Naive thymus-derived CD4-positive, alpha-beta T cell (primary cell): ENCODE data around the gene KCNT1. TPM values are rescaled to one million over a fixed set of nuclear protein-coding genes. Genes with fewer than 3 reads are reported as not detected.

Experiments
- ATAC-seq: fragments of 150-1000 bp; cut with Tn5 transposase; 2 replicates; pipeline ENCODE4 v1.10.0; 2021; ENCODE audit warnings: mild to moderate bottlenecking, moderate library complexity
- CTCF ChIA-PET: fragments of 350-600 bp; sonication (Branson Sonifier 250); formaldehyde crosslinking; loops from one replicate; lab custom pipeline; 2021; ENCODE audit warnings: antibody characterized with exemption; lab: Charles Lee
- POLR2A ChIA-PET: fragments of 350-600 bp; sonication (Branson Sonifier 250); formaldehyde crosslinking; loops from one replicate; lab custom pipeline; 2021; ENCODE audit warnings: antibody characterized with exemption, inconsistent platforms; lab: Charles Lee
- DNase-seq, 9 donors: peaks; one replicate each; pipeline versions ENCODE4 v3.0.0 to v3.0.0-alpha.2; 2020 to 2022; ENCODE audit warnings: mixed read lengths in 1 of 9
- H3K27ac ChIP-seq: one replicate; pipeline ENCODE4 v1.7.0; 2013; ENCODE audit warnings: mild to moderate bottlenecking, low read depth, low read length, moderate library complexity
- H3K27me3 ChIP-seq, 2 donors: one replicate each; pipeline ENCODE4 v1.7.0; 2013; ENCODE audit warnings: low read length in 2 of 2, mild to moderate bottlenecking in 2 of 2, moderate library complexity in 2 of 2; ENCODE audit not compliant: control insufficient read depth in 2 of 2, insufficient read depth in 2 of 2
- H3K36me3 ChIP-seq, 3 experiments: 1 replicate in 2 of 3; 2 replicates in 1 of 3; pipeline ENCODE4 v1.7.0; 2013; ENCODE audit warnings: low read length in 3 of 3, mild to moderate bottlenecking in 3 of 3, moderate library complexity in 1 of 3; ENCODE audit not compliant: insufficient read depth in 3 of 3, control insufficient read depth in 2 of 3
- H3K4me1 ChIP-seq, 2 donors: one replicate each; pipeline ENCODE4 v1.7.0; 2013; ENCODE audit warnings: low read length in 2 of 2, mild to moderate bottlenecking in 2 of 2, moderate library complexity in 1 of 2; ENCODE audit not compliant: control insufficient read depth in 2 of 2, insufficient read depth in 2 of 2
- H3K4me3 ChIP-seq: 2 replicates; pipeline ENCODE4 v1.7.0; 2013; ENCODE audit warnings: mild to moderate bottlenecking, low read length
- H3K9me3 ChIP-seq, 3 experiments: 1 replicate in 2 of 3; 2 replicates in 1 of 3; pipeline ENCODE4 v1.7.0; 2013; ENCODE audit warnings: low read length in 3 of 3; ENCODE audit not compliant: control insufficient read depth in 2 of 3
- H3K27ac Mint-ChIP-seq, 9 donors: one replicate each; pipeline ENCODE4 v1.8.0; 2020 to 2022; ENCODE audit warnings: mixed read lengths in 9 of 9, mild to moderate bottlenecking in 8 of 9, moderate library complexity in 5 of 9, inconsistent platforms in 2 of 9
- H3K27me3 Mint-ChIP-seq, 5 donors: one replicate each; pipeline ENCODE4 v1.8.0; 2021 to 2022; ENCODE audit warnings: mixed read lengths in 5 of 5, mild to moderate bottlenecking in 1 of 5
- H3K36me3 Mint-ChIP-seq, 5 donors: one replicate each; pipeline ENCODE4 v1.8.0; 2020 to 2022; ENCODE audit warnings: mixed read lengths in 5 of 5, mild to moderate bottlenecking in 3 of 5, inconsistent platforms in 1 of 5
- H3K4me1 Mint-ChIP-seq, 7 donors: one replicate each; pipeline ENCODE4 v1.8.0; 2020 to 2022; ENCODE audit warnings: mixed read lengths in 7 of 7, mild to moderate bottlenecking in 3 of 7, inconsistent platforms in 1 of 7
- H3K4me3 Mint-ChIP-seq, 10 donors: one replicate each; pipeline ENCODE4 v1.8.0; 2020 to 2022; ENCODE audit warnings: mild to moderate bottlenecking in 10 of 10, mixed read lengths in 10 of 10, moderate library complexity in 6 of 10, inconsistent platforms in 2 of 10
- H3K9me3 Mint-ChIP-seq, 11 donors: one replicate each; pipeline ENCODE4 v1.8.0; 2020 to 2022; ENCODE audit warnings: mixed read lengths in 11 of 11, mild to moderate bottlenecking in 4 of 11, inconsistent platforms in 1 of 11, moderate library complexity in 1 of 11
- intact Hi-C, 2 donors: fragments of 100-400 bp; cut with micrococcal nuclease; formaldehyde crosslinking; loops; one replicate each; pipeline ENCODE4 v1.15.1; 2023
- polyA plus RNA-seq, 2 donors: library from polyadenylated mRNA; unstranded; fragments of 300-500 nt; fragmentation: Illumina TruSeq; gene quantifications; one replicate each; pipeline ENCODE4 v1.2.3, GENCODE V29; 2021
- total RNA-seq, 6 experiments: library from RNA in 5 of 6; stranded (reverse) in 5 of 6; gene quantifications; 1 replicate in 5 of 6; 2 replicates in 1 of 6; pipeline ENCODE4 v1.2.3 and lab custom pipeline; 2021 to 2026

Gene KCNT1
- total and polyA plus RNA-seq, 7 experiments from 2014 or later, result 0.29 TPM; not detected in 6

GRCh38 chr9:135681161-135681560 is 20.8 kb upstream of the KCNT1 start:
- H3K27me3 ChIP-seq, result no peaks in the 10 kb centered on the region
- H3K27ac ChIP-seq, result no peak overlapping the region
- H3K9me3 ChIP-seq, result no peaks in the 10 kb centered on the region
- CTCF ChIA-PET, result no interaction called here
- Mint-ChIP-seq H3K9me3 (peaks cover 0 to 1% (median 0%) of the 10 kb centered on the region in 11 donors), H3K27ac (no peak overlapping the region), H3K27me3 (peaks cover 0 to 13% (median 5%) of the 10 kb centered on the region in 5 donors), H3K36me3 (no peaks in the 10 kb centered on the region), H3K4me3 (no peak overlapping the region), H3K4me1 (no peaks in the 10 kb centered on the region)
- no peak overlapping the region for H3K4me3 ChIP-seq
- H3K4me1 ChIP-seq, result no peaks in the 10 kb centered on the region
- no peak for DNase-seq
- no peaks in the 10 kb centered on the region for H3K36me3 ChIP-seq
- POLR2A ChIA-PET, result no interaction called here
- ATAC-seq, result no peak
- intact Hi-C loops, result no loop called here

GRCh38 chr9:135683401-135684034 is 18.5 kb upstream of the KCNT1 start:
- no peak overlapping the region for H3K4me3 ChIP-seq
- intact Hi-C loops, result no loop called here
- CTCF ChIA-PET, result no interaction called here
- POLR2A ChIA-PET, result no interaction called here
- DNase-seq (no peak), ATAC-seq (no peak)
- no peaks in the 10 kb centered on the region for H3K4me1 Mint-ChIP-seq
- H3K27ac ChIP-seq, result no peak overlapping the region
- H3K36me3 Mint-ChIP-seq, result no peaks in the 10 kb centered on the region
- no peaks in the 10 kb centered on the region for H3K9me3 Mint-ChIP-seq
- no peak overlapping the region for H3K27ac Mint-ChIP-seq
- no peaks in the 10 kb centered on the region for H3K4me1 ChIP-seq
- no peaks in the 10 kb centered on the region for H3K27me3 ChIP-seq
- no peaks in the 10 kb centered on the region for H3K9me3 ChIP-seq
- no peaks in the 10 kb centered on the region for H3K36me3 ChIP-seq
- peaks cover 0 to 13% (median 5%) of the 10 kb centered on the region in 5 donors for H3K27me3 Mint-ChIP-seq
- no peak overlapping the region for H3K4me3 Mint-ChIP-seq

GRCh38 chr9:135684691-135685090 is 17.3 kb upstream of the KCNT1 start:
- H3K4me1 Mint-ChIP-seq, result no peaks in the 10 kb centered on the region
- DNase-seq (no peak), ATAC-seq (no peak)
- CTCF ChIA-PET, result no interaction called here
- no peaks in the 10 kb centered on the region for H3K36me3 Mint-ChIP-seq
- no peak overlapping the region for H3K27ac ChIP-seq
- intact Hi-C loops, result no loop called here
- no peaks in the 10 kb centered on the region for H3K36me3 ChIP-seq
- H3K27me3 ChIP-seq, result no peaks in the 10 kb centered on the region
- no peaks in the 10 kb centered on the region for H3K9me3 ChIP-seq
- H3K27ac Mint-ChIP-seq, result no peak overlapping the region
- H3K27me3 Mint-ChIP-seq, result peaks cover 0 to 13% (median 5%) of the 10 kb centered on the region in 5 donors
- POLR2A ChIA-PET, result no interaction called here
- no peaks in the 10 kb centered on the region for H3K4me1 ChIP-seq
- no peak overlapping the region for H3K4me3 ChIP-seq
- no peak overlapping the region for H3K4me3 Mint-ChIP-seq
- peaks cover 0 to 2% (median 0%) of the 10 kb centered on the region in 11 donors for H3K9me3 Mint-ChIP-seq

- intact Hi-C loops, result no loop called here
- ChIA-PET POLR2A (no interaction called here), CTCF (no interaction called here)
- no peaks in the 10 kb centered on the region for H3K9me3 ChIP-seq
- Mint-ChIP-seq H3K27ac (no peak overlapping the region), H3K36me3 (no peaks in the 10 kb centered on the region), H3K27me3 (peaks cover 0 to 13% (median 0%) of the 10 kb centered on the region in 5 donors), H3K4me1 (no peaks in the 10 kb centered on the region), H3K4me3 (no peak overlapping the region), H3K9me3 (peaks cover 0 to 2% (median 0%) of the 10 kb centered on the region in 11 donors)
- no peaks in the 10 kb centered on the region for H3K36me3 ChIP-seq
- no peaks in the 10 kb centered on the region for H3K4me1 ChIP-seq
- no peak overlapping the region for H3K27ac ChIP-seq
- no peak overlapping the region for H3K4me3 ChIP-seq
- DNase-seq (no peak), ATAC-seq (no peak)
- no peaks in the 10 kb centered on the region for H3K27me3 ChIP-seq
These were observed 14.8 kb upstream of the KCNT1 start for GRCh38 chr9:135687216-135687615.

- Mint-ChIP-seq H3K9me3 (peaks cover 0 to 2% (median 0%) of the 10 kb centered on the region in 11 donors), H3K4me3 (no peak overlapping the region), H3K36me3 (no peaks in the 10 kb centered on the region), H3K27ac (no peak overlapping the region), H3K27me3 (peaks cover 0 to 14% (median 0%) of the 10 kb centered on the region in 5 donors), H3K4me1 (no peaks in the 10 kb centered on the region)
- H3K4me3 ChIP-seq, result no peak overlapping the region
- ChIA-PET POLR2A (no interaction called here), CTCF (no interaction called here)
- intact Hi-C loops, result no loop called here
- no peaks in the 10 kb centered on the region for H3K36me3 ChIP-seq
- no peaks in the 10 kb centered on the region for H3K9me3 ChIP-seq
- ATAC-seq, result no peak
- no peak overlapping the region for H3K27ac ChIP-seq
- H3K4me1 ChIP-seq, result no peaks in the 10 kb centered on the region
- no peak for DNase-seq
- no peaks in the 10 kb centered on the region for H3K27me3 ChIP-seq
These were observed 13.0 kb upstream of the KCNT1 start for GRCh38 chr9:135689011-135689410.

- ChIA-PET POLR2A (no interaction called here), CTCF (no interaction called here)
- peaks cover 0 to 2% (median 0%) of the 10 kb centered on the region in 11 donors for H3K9me3 Mint-ChIP-seq
- H3K27me3 Mint-ChIP-seq, result peaks cover 0 to 8% (median 0%) of the 10 kb centered on the region in 5 donors
- no peaks in the 10 kb centered on the region for H3K4me1 ChIP-seq
- H3K36me3 ChIP-seq, result no peaks in the 10 kb centered on the region
- no peaks in the 10 kb centered on the region for H3K27me3 ChIP-seq
- no peak overlapping the region for H3K27ac Mint-ChIP-seq
- DNase-seq, result no peak
- no peak overlapping the region for H3K27ac ChIP-seq
- no peaks in the 10 kb centered on the region for H3K4me1 Mint-ChIP-seq
- ATAC-seq, result no peak
- no peaks in the 10 kb centered on the region for H3K36me3 Mint-ChIP-seq
- H3K4me3 ChIP-seq, result no peak overlapping the region
- intact Hi-C loops, result no loop called here
- H3K4me3 Mint-ChIP-seq, result peak overlapping the region in 1 of 10 donors; percentile 21
- H3K9me3 ChIP-seq, result no peaks in the 10 kb centered on the region
These were observed 11.0 kb upstream of the KCNT1 start for GRCh38 chr9:135690836-135691570.

- H3K4me3 ChIP-seq, result no peak overlapping the region
- no peaks in the 10 kb centered on the region for H3K36me3 Mint-ChIP-seq
- H3K27ac Mint-ChIP-seq, result no peak overlapping the region
- H3K27me3 ChIP-seq, result no peaks in the 10 kb centered on the region
- DNase-seq (no peak), ATAC-seq (no peak)
- intact Hi-C loops, result no loop called here
- no peaks in the 10 kb centered on the region for H3K9me3 ChIP-seq
- H3K4me1 Mint-ChIP-seq, result no peaks in the 10 kb centered on the region
- H3K4me3 Mint-ChIP-seq, result no peak overlapping the region
- ChIA-PET POLR2A (no interaction called here), CTCF (no interaction called here)
- peaks cover 0 to 8% (median 0%) of the 10 kb centered on the region in 5 donors for H3K27me3 Mint-ChIP-seq
- H3K27ac ChIP-seq, result no peak overlapping the region
- peaks cover 0 to 2% (median 0%) of the 10 kb centered on the region in 11 donors for H3K9me3 Mint-ChIP-seq
- no peaks in the 10 kb centered on the region for H3K36me3 ChIP-seq
- H3K4me1 ChIP-seq, result no peaks in the 10 kb centered on the region
These were observed 9.6 kb upstream of the KCNT1 start for GRCh38 chr9:135692410-135692809.
